Measurements from ENCODE around the gene ATG7.

Gene ATG7

GRCh38 chr3:11556851-11557644, 284.9 kb downstream of the ATG7 start:
- no peak for DNase-seq
- peaks cover 45% of the 10 kb centered on the region for H3K79me2 ChIP-seq (ENCODE audit: insufficient read depth, low read length)
- H4K20me1 ChIP-seq (ENCODE audit: insufficient read depth, low read length): peaks cover 90% of the 10 kb centered on the region
- no peak for TF ChIP-seq CTCF (IDR thresholded peaks at IDR 0.05; ENCODE audit: borderline replicate concordance, extremely low read depth, low read length, poor library complexity, severe bottlenecking)
- H3K27ac ChIP-seq (ENCODE audit: low read length): no peak overlapping the region
- H3K4me3 ChIP-seq (ENCODE audit: low read depth in 1 of 2, low read length in 2 of 2): no peak overlapping the region
- no peak overlapping the region for H3K4me2 ChIP-seq (ENCODE audit: insufficient read depth, low read length)
- no peak overlapping the region for H2AFZ ChIP-seq (ENCODE audit: low read depth, low read length)
- no peak for ATAC-seq (ENCODE audit: insufficient read depth, low read depth)
- H3K9ac ChIP-seq (ENCODE audit: low read depth, low read length): no peak overlapping the region
- peaks cover 92% of the 10 kb centered on the region for H3K36me3 ChIP-seq (ENCODE audit: insufficient read depth, low read length)
- no peaks in the 10 kb centered on the region for H3K27me3 ChIP-seq (ENCODE audit: insufficient read depth, low read length, poor library complexity)
- H3K4me1 ChIP-seq (ENCODE audit: insufficient read depth, low read length): no peaks in the 10 kb centered on the region
- no peaks in the 10 kb centered on the region for H3K9me3 ChIP-seq (ENCODE audit: insufficient read depth, low read length, severe bottlenecking)

- no peaks in the 10 kb centered on the region for H3K9me3 ChIP-seq (ENCODE audit: insufficient read depth, low read length, severe bottlenecking)
- TF ChIP-seq EZH2 (IDR thresholded peaks at IDR 0.05; ENCODE audit: borderline replicate concordance, low read depth, low read length, severe bottlenecking) (no peak), CTCF (IDR thresholded peaks at IDR 0.05; ENCODE audit: borderline replicate concordance, extremely low read depth, low read length, poor library complexity, severe bottlenecking) (no peak)
- no peak overlapping the region for H3K4me2 ChIP-seq (ENCODE audit: insufficient read depth, low read length)
- DNase-seq (no peak), ATAC-seq (ENCODE audit: insufficient read depth, low read depth) (no peak)
- peaks cover 99% of the 10 kb centered on the region for H3K36me3 ChIP-seq (ENCODE audit: insufficient read depth, low read length)
- H3K27me3 ChIP-seq (ENCODE audit: insufficient read depth, low read length, poor library complexity): no peaks in the 10 kb centered on the region
- peaks cover 94% of the 10 kb centered on the region for H4K20me1 ChIP-seq (ENCODE audit: insufficient read depth, low read length)
- no peak overlapping the region for H3K27ac ChIP-seq (ENCODE audit: low read length)
- H2AFZ ChIP-seq (ENCODE audit: low read depth, low read length): no peak overlapping the region
- no peak overlapping the region for H3K4me3 ChIP-seq (ENCODE audit: low read depth in 1 of 2, low read length in 2 of 2)
- H3K4me1 ChIP-seq (ENCODE audit: insufficient read depth, low read length): no peaks in the 10 kb centered on the region
- H3K9ac ChIP-seq (ENCODE audit: low read depth, low read length): no peak overlapping the region
- peaks cover 55% of the 10 kb centered on the region for H3K79me2 ChIP-seq (ENCODE audit: insufficient read depth, low read length)
Measured at GRCh38 chr3:11558002-11558401, 285.8 kb downstream of the ATG7 start.

- no peak overlapping the region for H2AFZ ChIP-seq (ENCODE audit: low read depth, low read length)
- TF ChIP-seq CTCF (IDR thresholded peaks at IDR 0.05; ENCODE audit: borderline replicate concordance, extremely low read depth, low read length, poor library complexity, severe bottlenecking) (no peak), EZH2 (IDR thresholded peaks at IDR 0.05; ENCODE audit: borderline replicate concordance, low read depth, low read length, severe bottlenecking) (no peak)
- peaks cover 94% of the 10 kb centered on the region for H4K20me1 ChIP-seq (ENCODE audit: insufficient read depth, low read length)
- H3K36me3 ChIP-seq (ENCODE audit: insufficient read depth, low read length): peaks cover 100% of the 10 kb centered on the region
- H3K4me2 ChIP-seq (ENCODE audit: insufficient read depth, low read length): no peak overlapping the region
- H3K79me2 ChIP-seq (ENCODE audit: insufficient read depth, low read length): peaks cover 59% of the 10 kb centered on the region
- DNase-seq: no peak
- H3K4me3 ChIP-seq (ENCODE audit: low read depth in 1 of 2, low read length in 2 of 2): no peak overlapping the region
- H3K4me1 ChIP-seq (ENCODE audit: insufficient read depth, low read length): no peaks in the 10 kb centered on the region
- H3K27ac ChIP-seq (ENCODE audit: low read length): no peak overlapping the region
- H3K9ac ChIP-seq (ENCODE audit: low read depth, low read length): no peak overlapping the region
- ATAC-seq (ENCODE audit: insufficient read depth, low read depth): no peak
- H3K9me3 ChIP-seq (ENCODE audit: insufficient read depth, low read length, severe bottlenecking): no peaks in the 10 kb centered on the region
- H3K27me3 ChIP-seq (ENCODE audit: insufficient read depth, low read length, poor library complexity): no peaks in the 10 kb centered on the region
Measured at GRCh38 chr3:11558411-11558903, 286.3 kb downstream of the ATG7 start.
